Activated CD8-positive, alpha-beta T cell treated with anti-CD3 and anti-CD28 coated beads for 36 hours (primary cell): ENCODE results near the gene PCDHA5. TPM values are rescaled to one million over a fixed set of nuclear protein-coding genes. Genes with fewer than 3 reads are reported as not detected.
A peak's percentile ranks its signal among the peaks of the same experiment; 100 is the strongest.

Experiments used
- ATAC-seq: fragments of 200-7000 bp; cut with Tn5 transposase; one replicate; pipeline ENCODE4 v1.10.0; 2021; ENCODE audit warnings: mild to moderate bottlenecking, moderate library complexity
- CTCF ChIA-PET: fragments of 350-600 bp; sonication (Branson Sonifier 250); formaldehyde crosslinking; loops from one replicate; lab custom pipeline; 2021; ENCODE audit warnings: antibody characterized with exemption; lab: Charles Lee
- POLR2A ChIA-PET: fragments of 350-600 bp; sonication (Branson Sonifier 250); formaldehyde crosslinking; loops from one replicate; lab custom pipeline; 2021; ENCODE audit warnings: antibody characterized with exemption; lab: Charles Lee
- DNase-seq: peaks from one replicate; pipeline ENCODE4 v3.0.0-alpha.2; 2020
- H3K27ac Mint-ChIP-seq: one replicate; pipeline ENCODE4 v1.8.0; 2021; ENCODE audit warnings: mild to moderate bottlenecking, mixed read lengths
- H3K27me3 Mint-ChIP-seq: one replicate; pipeline ENCODE4 v1.8.0; 2021; ENCODE audit warnings: mixed read lengths
- H3K36me3 Mint-ChIP-seq: one replicate; pipeline ENCODE4 v1.8.0; 2021; ENCODE audit warnings: low read depth, mixed read lengths
- H3K4me1 Mint-ChIP-seq: one replicate; pipeline ENCODE4 v1.8.0; 2021; ENCODE audit warnings: low read depth, mixed read lengths
- H3K4me3 Mint-ChIP-seq: one replicate; pipeline ENCODE4 v1.8.0; 2021; ENCODE audit warnings: mild to moderate bottlenecking, moderate library complexity, mixed read lengths
- H3K9me3 Mint-ChIP-seq: one replicate; pipeline ENCODE4 v1.8.0; 2021; ENCODE audit warnings: mixed read lengths
- CTCF ChIP-seq: fragments of 200-600 bp; IDR thresholded peaks from one replicate; pipeline ENCODE4 v1.8.0; 2022; ENCODE audit warnings: antibody characterized with exemption, mild to moderate bottlenecking
- intact Hi-C: fragments of 100-400 bp; cut with micrococcal nuclease; formaldehyde crosslinking; loops from one replicate; pipeline ENCODE4 v1.10.0; 2022
- total RNA-seq, 2 experiments: library from RNA; stranded (reverse); gene quantifications; one replicate each; pipeline ENCODE4 v1.2.3, GENCODE V29; 2021

Gene PCDHA5
- total RNA-seq, 2 experiments from 2014 or later = not detected

- peaks cover 20% of the 10 kb centered on the region for H3K27me3 Mint-ChIP-seq
- peak; percentile 41 for TF ChIP-seq CTCF
- H3K27ac Mint-ChIP-seq = no peak within 1 kb of the TSS
- ChIA-PET POLR2A (no interaction called here), CTCF (interaction anchor here (1.0 to 2.0 kb wide), 4 partner anchors 14 to 566 kb away, joined by 3 to 5 read pairs (median 3); partner anchors contain the start of gene PCDHA12)
- no peak for ATAC-seq
- no peak within 1 kb of the TSS for H3K4me3 Mint-ChIP-seq
- H3K9me3 Mint-ChIP-seq = peaks cover 20% of the 10 kb centered on the region
- no peaks in the 10 kb centered on the region for H3K4me1 Mint-ChIP-seq
- intact Hi-C loops = no loop called here
- no peak for DNase-seq
- H3K36me3 Mint-ChIP-seq = no peaks in the 10 kb centered on the region
These were observed 34.6 kb downstream of the PCDHA5 start, which contains the start of gene PCDHA10 for GRCh38 chr5:140855772-140856674. PCDHA10 (plus strand) TSS chr5:140855897; CDS start chr5:140856049, 152 bp downstream.

GRCh38 chr5:140857177-140857986 lies 36.0 kb downstream of the PCDHA5 start:
- ChIA-PET CTCF (interaction anchor here (2.0 kb wide), 1 partner anchor 15 kb away, joined by 5 read pairs; no protein-coding TSS in a partner anchor), POLR2A (no interaction called here)
- Mint-ChIP-seq H3K9me3 (peaks cover 29% of the 10 kb centered on the region), H3K4me1 (no peaks in the 10 kb centered on the region), H3K27ac (no peak overlapping the region), H3K4me3 (no peak overlapping the region), H3K36me3 (peaks cover 2% of the 10 kb centered on the region), H3K27me3 (peaks cover 25% of the 10 kb centered on the region)
- ATAC-seq (no peak), DNase-seq (no peak)
- intact Hi-C loops = no loop called here
- no peak for TF ChIP-seq CTCF

GRCh38 chr5:140857987-140858240 lies 36.5 kb downstream of the PCDHA5 start:
- DNase-seq (no peak), ATAC-seq (no peak)
- intact Hi-C loops = no loop called here
- H3K4me3 Mint-ChIP-seq = no peak overlapping the region
- H3K9me3 Mint-ChIP-seq = peaks cover 29% of the 10 kb centered on the region
- no peak overlapping the region for H3K27ac Mint-ChIP-seq
- TF ChIP-seq CTCF = no peak
- POLR2A ChIA-PET = no interaction called here
- CTCF ChIA-PET = no interaction called here
- H3K4me1 Mint-ChIP-seq = no peaks in the 10 kb centered on the region
- H3K27me3 Mint-ChIP-seq = peaks cover 23% of the 10 kb centered on the region
- peaks cover 2% of the 10 kb centered on the region for H3K36me3 Mint-ChIP-seq

- ChIA-PET CTCF (no interaction called here), POLR2A (interaction anchor here (0.6 kb wide), 1 partner anchor 528 kb away, joined by 3 read pairs; no protein-coding TSS in a partner anchor)
- H3K4me3 Mint-ChIP-seq = no peak overlapping the region
- ATAC-seq (no peak), DNase-seq (no peak)
- peaks cover 14% of the 10 kb centered on the region for H3K27me3 Mint-ChIP-seq
- no peaks in the 10 kb centered on the region for H3K4me1 Mint-ChIP-seq
- TF ChIP-seq CTCF = no peak
- H3K9me3 Mint-ChIP-seq = peaks cover 11% of the 10 kb centered on the region
- H3K36me3 Mint-ChIP-seq = peaks cover 2% of the 10 kb centered on the region
- H3K27ac Mint-ChIP-seq = no peak overlapping the region
- intact Hi-C loops = no loop called here
These were observed 41.3 kb downstream of the PCDHA5 start for GRCh38 chr5:140862441-140863295.
